AG04449 (cell line): ENCODE results near the gene NEU4.

Experiments
- CTCF ChIA-PET: fragments of 350-600 bp; formaldehyde crosslinking; extraction: SDS; loops from one replicate; lab custom pipeline; 2021; ENCODE audit warnings: antibody characterized with exemption; lab: Yijun Ruan, JAX
- POLR2A ChIA-PET: fragments of 400-600, 350-600 bp; formaldehyde crosslinking; extraction: SDS; loops from one replicate; lab custom pipeline; 2020; ENCODE audit warnings: antibody characterized with exemption, inconsistent platforms; lab: Yijun Ruan, JAX
- DNase-seq: peaks from one replicate; pipeline ENCODE4 v3.0.0-alpha.2; 2010; ENCODE audit warnings: low read depth, low spot score
- H3K4me3 ChIP-seq: 2 replicates; pipeline ENCODE4 v1.5.1; 2011; ENCODE audit warnings: low read depth, mild to moderate bottlenecking, control low read depth, low read length
- CTCF ChIP-seq: IDR thresholded peaks from one replicate; pipeline ENCODE4 v1.5.1; 2011; ENCODE audit warnings: mild to moderate bottlenecking, moderate library complexity, low read length, control low read depth, inconsistent platforms; ENCODE audit not compliant: insufficient read depth; ENCODE audit errors: missing control alignments

The NEU4 gene

DNA sequence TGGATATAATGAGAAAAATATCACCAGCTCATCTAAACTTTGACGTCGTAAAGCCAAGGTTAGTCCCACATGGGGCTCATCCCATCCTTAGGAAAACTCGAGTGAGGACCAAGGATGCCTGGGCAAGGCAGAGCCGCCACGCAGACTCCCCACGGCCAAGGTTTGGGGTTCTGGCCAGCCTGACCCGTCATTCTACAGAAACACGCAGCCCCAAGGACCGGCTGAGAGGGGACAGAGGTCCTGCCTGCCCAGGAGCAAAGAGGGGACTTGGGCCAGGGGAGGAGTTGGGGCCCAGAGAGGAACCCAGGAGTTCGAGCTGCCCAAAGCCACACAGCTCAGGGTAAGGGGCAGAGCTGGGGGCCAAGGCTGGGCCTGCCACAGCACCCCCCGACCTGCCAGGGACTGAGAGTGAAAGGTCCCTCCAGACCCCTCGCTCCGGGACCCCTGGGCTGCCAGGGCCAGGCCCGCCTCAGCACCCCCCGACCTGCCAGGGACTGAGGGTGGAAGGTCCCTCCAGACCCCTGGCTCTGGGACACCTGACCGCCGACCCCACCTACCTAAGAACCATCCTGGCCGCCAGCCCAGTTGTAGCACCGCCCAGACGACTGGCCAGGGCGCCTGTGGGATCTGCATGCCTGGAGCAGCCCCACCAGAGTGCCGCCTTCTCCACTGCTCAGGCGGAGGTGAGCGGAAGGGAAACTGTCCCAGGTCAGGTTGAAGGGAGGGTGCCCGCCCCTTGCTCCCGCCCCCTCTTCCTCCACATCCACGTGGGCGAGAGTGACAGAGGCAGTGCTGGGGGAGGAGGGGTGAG, 49.4 kb downstream of the NEU4 start, which contains the start of gene PDCD1:
TSS of gene PDCD1 (minus strand) at position 689 of the 811 bp plus-strand sequence. CDS start at position 633, 56 bp downstream.
- ChIA-PET POLR2A (no interaction called here), CTCF (no interaction called here)
- H3K4me3 ChIP-seq: no peak within 1 kb of the TSS
- no peak for TF ChIP-seq CTCF
- no peak for DNase-seq

DNA sequence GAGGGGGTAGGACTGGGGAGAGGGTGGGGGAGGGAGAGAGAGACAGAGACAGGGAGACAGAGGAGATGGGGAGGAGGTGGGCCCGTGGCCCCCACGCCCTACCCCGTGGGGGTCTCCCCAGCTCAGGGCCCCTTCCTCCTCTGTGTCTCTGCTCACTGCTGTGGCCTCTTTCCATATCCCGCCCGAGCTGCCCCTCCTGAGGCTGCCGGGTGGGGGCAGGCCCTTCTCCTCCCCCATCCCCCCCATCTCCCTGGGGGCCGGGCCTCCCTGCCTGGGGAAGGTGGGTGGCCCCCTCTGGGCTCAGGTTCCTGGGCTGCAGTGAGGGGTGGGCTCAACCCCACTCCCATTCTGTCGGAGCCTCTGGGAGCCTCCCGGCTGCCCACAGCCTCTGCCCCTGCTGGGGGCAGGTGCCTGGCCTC, 50.0 kb downstream of the NEU4 start:
- DNase-seq: no peak
- CTCF ChIA-PET: no interaction called here
- TF ChIP-seq CTCF: no peak
- POLR2A ChIA-PET: no interaction called here
- no peak overlapping the region for H3K4me3 ChIP-seq

DNA sequence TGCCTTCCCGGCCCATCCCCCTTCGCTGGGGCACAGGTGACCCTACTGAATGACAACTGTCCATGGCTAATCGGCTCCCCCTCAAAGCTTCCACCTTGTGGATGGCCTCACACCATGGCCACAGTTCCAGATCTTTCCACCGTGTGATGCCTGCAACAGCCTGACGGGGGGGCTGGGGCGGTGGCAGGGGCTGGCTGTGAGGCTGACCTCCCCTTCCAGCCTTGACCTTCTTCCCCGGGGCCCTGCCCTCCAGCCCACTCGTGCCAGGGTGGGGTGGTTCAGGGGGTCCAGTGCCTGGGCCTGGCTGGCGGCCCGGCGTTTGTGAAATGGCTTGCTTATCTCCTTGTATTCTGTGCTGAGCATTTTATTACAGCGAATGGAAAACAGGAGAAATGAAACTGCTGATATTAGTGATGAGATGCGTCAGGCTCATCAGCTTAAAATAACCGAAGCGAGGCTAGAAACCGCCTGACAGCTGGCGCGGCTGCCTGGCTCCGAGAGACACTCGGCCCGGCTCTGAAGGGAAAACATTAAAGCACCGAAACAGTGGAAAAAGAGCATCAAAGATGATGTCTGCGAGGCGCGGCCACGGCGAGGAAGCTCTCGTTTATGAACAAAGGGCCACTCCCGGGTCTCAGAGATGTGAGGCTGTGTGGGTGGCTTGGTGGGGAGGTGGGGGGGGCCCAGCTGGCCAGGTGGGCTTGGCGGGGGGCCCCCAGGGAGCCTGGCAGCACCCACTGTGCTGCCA, 50.6 kb downstream of the NEU4 start:
- ChIA-PET POLR2A (no interaction called here), CTCF (interaction anchor here (0.8 to 0.9 kb wide), 2 partner anchors 9 to 19 kb away, joined by 4 to 5 read pairs; no protein-coding TSS in a partner anchor)
- DNase-seq: no peak
- peak; percentile 36 for TF ChIP-seq CTCF
- H3K4me3 ChIP-seq: no peak overlapping the region

GRCh38 chr2:241860184-241861078, 51.4 kb downstream of the NEU4 start:
- H3K4me3 ChIP-seq: no peak overlapping the region

GRCh38 chr2:241861264-241861663, 52.3 kb downstream of the NEU4 start:
- no peak for DNase-seq
- CTCF ChIA-PET: no interaction called here
- H3K4me3 ChIP-seq: no peak overlapping the region
- no peak for TF ChIP-seq CTCF
- POLR2A ChIA-PET: no interaction called here

More at GRCh38 chr2:241860184-241861078, 51.4 kb downstream of the NEU4 start:
- ChIA-PET CTCF (interaction anchor here (0.8 to 0.9 kb wide), 2 partner anchors 8 to 18 kb away, joined by 4 to 5 read pairs; no protein-coding TSS in a partner anchor), POLR2A (no interaction called here)
- TF ChIP-seq CTCF: no peak
- no peak for DNase-seq
